Central memory CD8-positive, alpha-beta T cell (primary cell): ENCODE measurements around the gene C1orf74.
"Not testable (repeated sequence)": the region's sequence is repeated elsewhere in the genome, so short reads cannot be mapped to it uniquely, and the experiment has no call there.

Experiments
- ATAC-seq: fragments of 150-1000 bp; cut with Tn5 transposase; replicated peaks from 2 replicates; pipeline ENCODE4 v1.10.0; 2022; ENCODE audit warnings: mild to moderate bottlenecking, moderate FRiP score, moderate number of reproducible peaks; ENCODE audit not compliant: poor library complexity, severe bottlenecking; ENCODE audit errors: extremely low read depth
- DNase-seq, 2 donors: peaks; one replicate each; pipeline ENCODE4 v3.0.0; 2021; ENCODE audit warnings: low spot score in 2 of 2
- H3K27ac Mint-ChIP-seq: one replicate; pipeline ENCODE4 v1.8.0; 2022; ENCODE audit warnings: low read depth, mild to moderate bottlenecking, moderate library complexity, mixed read lengths
- H3K27me3 Mint-ChIP-seq: one replicate; pipeline ENCODE4 v1.8.0; 2022; ENCODE audit warnings: mixed read lengths
- H3K36me3 Mint-ChIP-seq: one replicate; pipeline ENCODE4 v1.8.0; 2022; ENCODE audit warnings: mild to moderate bottlenecking, moderate library complexity, mixed read lengths; ENCODE audit not compliant: insufficient read depth
- H3K4me1 Mint-ChIP-seq: one replicate; pipeline ENCODE4 v1.8.0; 2022; ENCODE audit warnings: mixed read lengths
- H3K4me3 Mint-ChIP-seq: one replicate; pipeline ENCODE4 v1.8.0; 2022; ENCODE audit warnings: mild to moderate bottlenecking, moderate library complexity, mixed read lengths
- H3K9me3 Mint-ChIP-seq: one replicate; pipeline ENCODE4 v1.8.0; 2022; ENCODE audit warnings: mixed read lengths

C1orf74 gene

DNA sequence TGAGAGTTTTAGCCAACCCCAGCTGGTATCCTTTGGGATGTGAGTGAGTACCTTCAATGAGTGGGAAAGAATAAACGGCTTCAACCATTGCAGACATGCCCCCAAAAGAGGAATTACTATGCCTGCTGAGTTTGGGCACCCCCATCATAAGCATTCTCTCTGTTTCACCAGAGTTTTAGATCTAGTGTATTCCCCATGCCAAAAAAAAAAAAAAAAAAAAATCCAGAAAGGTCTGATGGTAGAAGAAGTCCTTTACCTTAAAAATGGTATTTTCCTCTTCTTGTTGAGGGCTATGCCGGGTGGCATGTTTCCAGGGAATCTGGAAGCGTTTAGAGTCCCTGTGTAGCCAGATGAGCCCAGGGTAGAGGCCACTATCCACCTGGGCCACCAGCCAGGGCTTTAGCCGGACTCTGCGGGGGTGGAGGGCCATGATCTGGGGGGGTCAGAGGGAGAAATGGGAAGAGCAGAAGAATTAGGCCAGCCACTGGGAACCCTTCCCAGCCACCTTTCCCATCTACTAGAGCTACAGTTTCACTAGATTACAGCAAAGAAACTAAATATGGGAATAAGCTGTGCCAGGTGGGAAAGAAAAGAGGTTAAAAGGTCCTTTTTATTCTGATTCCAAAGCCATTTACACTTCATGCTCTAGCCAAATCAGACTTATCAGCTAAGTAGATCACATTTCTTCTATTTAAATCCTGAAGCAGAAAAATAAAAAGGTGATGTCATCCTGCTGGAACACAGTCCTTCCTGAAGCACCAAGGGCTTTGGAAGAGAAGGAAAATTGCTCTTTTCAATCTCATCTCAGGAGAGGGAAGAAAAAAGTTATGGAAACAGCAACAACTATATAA lies 16.9 kb upstream of the C1orf74 start:
- Mint-ChIP-seq H3K4me3 (no peak overlapping the region), H3K27ac (no peak overlapping the region), H3K36me3 (peaks cover 2% of the 10 kb centered on the region), H3K9me3 (no peaks in the 10 kb centered on the region), H3K27me3 (no peaks in the 10 kb centered on the region), H3K4me1 (peaks cover 10% of the 10 kb centered on the region)
- DNase-seq (no peak), ATAC-seq (no peak)

DNA sequence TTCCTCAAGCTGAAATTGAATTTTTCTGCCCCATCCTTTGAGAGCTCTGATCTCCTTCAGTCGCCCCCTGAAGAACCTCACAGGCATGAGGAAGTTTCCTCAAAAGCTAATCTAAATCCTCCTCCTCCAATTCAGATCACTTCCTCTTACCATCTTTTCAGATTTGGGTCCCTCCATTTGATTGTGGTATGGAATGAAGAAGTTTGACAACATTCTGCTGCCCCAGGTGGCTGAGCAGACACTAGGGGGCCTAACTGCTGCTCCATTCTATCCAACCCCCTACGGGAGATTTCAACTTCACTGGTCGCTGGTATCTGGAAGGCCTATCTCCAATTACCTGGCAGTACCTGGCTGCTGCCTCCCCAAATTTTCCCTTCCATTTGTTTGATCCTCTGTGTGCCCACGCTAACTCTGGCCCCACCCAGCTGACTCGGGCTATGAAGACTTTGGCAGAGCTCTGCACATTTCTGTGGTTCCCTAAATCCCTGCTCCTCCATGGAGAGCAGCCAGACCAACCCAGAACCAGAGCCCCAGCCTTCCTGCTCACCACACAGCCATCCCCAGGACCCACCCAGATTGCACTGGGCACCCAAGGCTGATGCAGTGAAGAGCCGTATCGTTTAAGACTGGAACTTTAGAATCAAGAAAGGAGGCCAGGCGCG lies 13.8 kb upstream of the C1orf74 start:
- no peak overlapping the region for H3K4me3 Mint-ChIP-seq
- DNase-seq (no peak), ATAC-seq (no peak)
- no peak overlapping the region for H3K27ac Mint-ChIP-seq
- peaks cover 31% of the 10 kb centered on the region for H3K27me3 Mint-ChIP-seq
- H3K9me3 Mint-ChIP-seq = no peaks in the 10 kb centered on the region
- H3K36me3 Mint-ChIP-seq = no peaks in the 10 kb centered on the region
- H3K4me1 Mint-ChIP-seq = no peaks in the 10 kb centered on the region

DNA sequence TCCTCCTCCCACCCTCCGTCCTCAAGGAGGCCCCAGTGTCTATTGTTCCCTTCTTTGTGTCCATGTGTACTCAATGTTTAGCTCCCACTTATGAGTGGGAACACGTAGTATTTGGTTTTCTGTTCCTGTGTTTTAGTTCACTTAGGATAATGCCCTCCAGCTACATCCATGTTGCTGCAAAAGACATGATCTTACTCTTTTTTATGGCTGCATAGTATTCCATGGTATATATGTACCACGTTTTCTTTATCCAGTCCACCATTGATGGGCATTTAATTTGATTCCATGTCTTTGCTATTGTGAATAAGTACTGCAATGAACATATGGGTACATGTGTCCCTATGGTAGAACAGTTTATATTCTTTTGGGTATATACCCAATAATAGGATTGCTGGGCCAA lies 9.4 kb upstream of the C1orf74 start:
- H3K27ac Mint-ChIP-seq, H3K4me1 Mint-ChIP-seq, H3K9me3 Mint-ChIP-seq, ATAC-seq, DNase-seq, H3K36me3 Mint-ChIP-seq, H3K4me3 Mint-ChIP-seq: not testable (repeated sequence)
- peaks cover 65% of the 10 kb centered on the region for H3K27me3 Mint-ChIP-seq

DNA sequence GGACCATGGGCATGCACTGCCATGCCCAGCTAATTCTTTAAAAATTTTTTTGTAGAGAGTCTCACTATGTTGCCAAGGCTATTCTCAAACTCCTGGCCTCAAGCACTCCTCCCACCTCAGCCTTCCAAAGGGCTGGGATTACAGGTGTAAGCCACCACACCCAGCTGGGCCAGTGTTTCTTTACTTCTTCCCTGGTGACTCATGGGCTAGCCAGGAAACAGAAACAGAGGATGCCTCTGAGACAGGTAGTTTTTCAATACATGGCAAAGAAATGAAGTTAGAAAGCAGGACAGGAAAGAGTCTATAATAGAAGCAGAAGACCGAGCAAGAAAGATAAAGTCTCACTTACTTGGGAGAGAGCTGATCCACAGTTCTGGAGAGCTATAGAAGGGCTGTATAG lies 7.6 kb upstream of the C1orf74 start:
- Mint-ChIP-seq H3K36me3 (no peaks in the 10 kb centered on the region), H3K4me3 (no peak overlapping the region), H3K27me3 (peaks cover 77% of the 10 kb centered on the region), H3K9me3 (no peaks in the 10 kb centered on the region), H3K4me1 (no peaks in the 10 kb centered on the region), H3K27ac (no peak overlapping the region)
- DNase-seq (no peak), ATAC-seq (no peak)

DNA sequence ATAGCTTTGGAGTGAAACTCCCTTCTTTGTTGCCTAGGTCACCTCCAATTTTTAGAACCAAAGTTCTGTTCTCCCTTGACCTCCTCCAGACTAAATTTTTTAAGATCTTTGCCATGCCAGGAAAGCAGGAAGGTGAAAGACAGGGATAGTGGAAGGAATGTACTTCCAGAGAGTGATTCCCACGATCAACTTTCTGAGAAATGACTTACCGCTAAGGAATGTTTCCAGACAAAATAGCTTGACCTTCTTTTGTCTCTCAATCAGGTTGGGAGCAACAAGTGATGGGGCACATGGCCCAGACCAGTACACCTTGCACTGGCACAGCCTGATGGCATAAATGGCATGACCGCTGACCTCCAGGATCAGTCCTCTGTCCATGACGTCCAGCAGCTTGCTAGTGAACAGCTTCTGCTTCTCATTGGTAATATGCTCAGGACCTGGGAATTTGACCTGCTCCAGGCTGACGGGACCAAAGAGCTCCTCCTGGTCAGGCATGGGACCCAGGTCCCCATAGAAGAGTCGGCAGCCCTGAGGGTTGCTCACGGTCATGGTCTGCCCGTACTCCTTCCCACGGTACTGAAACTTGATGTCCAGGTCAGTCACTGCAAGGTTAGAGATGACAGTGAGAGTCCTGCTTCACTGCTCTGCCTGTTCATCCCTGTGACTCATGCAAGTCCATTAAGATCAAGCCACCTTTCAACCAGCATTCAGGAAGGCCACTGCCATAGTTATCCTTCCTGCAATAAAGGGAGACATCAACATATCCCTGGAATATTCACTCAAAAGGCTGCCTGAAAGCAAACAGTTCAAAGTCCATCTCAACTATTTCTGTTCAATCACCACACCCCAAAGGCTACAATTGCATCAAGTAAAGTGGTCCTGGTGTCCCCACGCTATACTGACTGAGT lies 6.2 kb upstream of the C1orf74 start:
- Mint-ChIP-seq H3K27me3 (peaks cover 70% of the 10 kb centered on the region), H3K4me3 (no peak overlapping the region), H3K4me1 (no peaks in the 10 kb centered on the region), H3K36me3 (no peaks in the 10 kb centered on the region), H3K9me3 (no peaks in the 10 kb centered on the region), H3K27ac (no peak overlapping the region)
- ATAC-seq = no peak
- DNase-seq = no peak

DNA sequence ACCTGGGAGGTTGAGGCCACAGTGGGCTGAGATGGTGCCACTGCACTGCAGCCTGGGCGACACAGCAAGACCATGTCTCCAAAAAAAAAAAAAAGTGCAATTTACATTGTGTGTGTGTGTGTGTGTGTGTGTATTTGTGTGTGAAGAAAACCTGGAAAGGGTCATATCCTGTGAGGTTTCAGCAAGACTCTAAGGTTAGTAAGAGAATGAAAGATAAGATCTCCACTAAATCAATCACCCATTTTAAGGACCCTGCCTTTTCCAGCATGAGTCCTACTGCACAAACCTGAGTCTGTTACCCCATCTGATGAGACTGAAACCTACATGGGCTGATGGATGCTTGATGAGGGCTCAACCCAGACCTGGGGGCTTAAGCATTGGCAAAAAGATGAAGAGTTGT lies 4.9 kb upstream of the C1orf74 start:
- Mint-ChIP-seq H3K36me3 (peaks cover 7% of the 10 kb centered on the region), H3K4me3 (no peak overlapping the region), H3K27ac (no peak overlapping the region), H3K9me3 (no peaks in the 10 kb centered on the region), H3K27me3 (peaks cover 58% of the 10 kb centered on the region), H3K4me1 (peaks cover 8% of the 10 kb centered on the region)
- no peak for ATAC-seq
- no peak for DNase-seq

DNA sequence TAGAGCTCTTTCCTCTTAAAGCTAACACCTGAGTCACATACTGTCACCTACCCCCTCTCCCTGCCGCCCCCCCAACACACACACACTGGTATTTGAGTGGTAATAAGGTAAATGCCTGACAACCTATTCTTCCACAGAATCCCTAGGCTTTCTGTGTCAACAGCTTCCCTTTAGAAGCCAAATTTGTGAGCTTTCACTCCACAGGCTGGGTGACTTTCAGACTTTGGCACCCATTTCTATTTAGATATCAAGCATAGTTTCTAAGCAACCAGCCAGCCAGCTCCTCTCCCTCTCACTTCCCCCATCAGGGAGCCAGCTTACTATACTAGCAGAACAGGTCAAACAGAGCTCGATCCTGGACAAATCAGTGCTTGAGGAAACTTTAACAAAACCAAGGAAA lies 3.2 kb upstream of the C1orf74 start:
- H3K27me3 Mint-ChIP-seq = peaks cover 41% of the 10 kb centered on the region
- H3K36me3 Mint-ChIP-seq = peaks cover 11% of the 10 kb centered on the region
- peaks cover 18% of the 10 kb centered on the region for H3K4me1 Mint-ChIP-seq
- ATAC-seq = no peak
- H3K9me3 Mint-ChIP-seq = no peaks in the 10 kb centered on the region
- no peak overlapping the region for H3K4me3 Mint-ChIP-seq
- no peak for DNase-seq
- H3K27ac Mint-ChIP-seq = no peak overlapping the region

DNA sequence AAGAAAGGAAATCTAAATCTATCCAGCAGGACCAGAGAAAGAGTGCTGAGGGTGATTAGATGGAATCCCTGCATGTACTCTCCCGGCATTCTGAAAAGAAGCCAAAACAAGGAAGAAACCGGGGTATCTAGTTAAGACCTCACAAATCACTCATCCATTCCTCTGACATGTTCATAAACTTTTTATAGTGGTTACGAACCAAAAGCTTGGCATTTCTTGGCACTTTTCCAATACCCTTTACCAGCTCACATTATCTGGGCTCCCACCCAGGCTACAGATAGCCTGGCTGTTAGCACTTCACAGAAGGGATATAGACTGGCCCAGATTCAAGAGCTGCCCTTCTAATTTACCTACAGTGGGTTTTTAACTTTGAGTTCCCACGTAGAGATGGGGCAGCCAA lies 1.8 kb upstream of the C1orf74 start:
- Mint-ChIP-seq H3K4me1 (peaks cover 18% of the 10 kb centered on the region), H3K4me3 (no peak overlapping the region), H3K9me3 (no peaks in the 10 kb centered on the region), H3K27ac (no peak overlapping the region), H3K36me3 (peaks cover 16% of the 10 kb centered on the region), H3K27me3 (peaks cover 27% of the 10 kb centered on the region)
- no peak for DNase-seq
- ATAC-seq = no peak

DNA sequence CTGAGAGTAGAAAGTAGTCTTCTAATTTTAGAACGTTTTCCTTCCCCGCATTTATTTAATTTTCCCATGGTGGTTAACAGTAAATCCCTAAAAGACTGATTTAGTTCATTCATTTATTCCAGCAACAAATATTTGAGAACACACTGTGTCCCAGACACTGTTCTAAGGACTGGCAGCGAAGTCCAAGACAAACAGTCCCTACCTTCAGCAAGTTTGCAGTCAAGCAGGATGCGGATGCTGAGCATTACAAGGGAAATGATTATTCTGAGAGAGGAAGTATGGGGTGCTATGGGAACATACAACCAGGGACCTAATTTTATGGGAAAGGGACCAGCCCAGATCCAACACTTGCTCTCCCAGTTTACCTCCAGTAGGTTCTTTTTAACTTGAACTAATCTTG lies 1.2 kb upstream of the C1orf74 start:
- Mint-ChIP-seq H3K27me3 (peaks cover 21% of the 10 kb centered on the region), H3K27ac (peak overlapping the region; percentile 98), H3K4me1 (peaks cover 18% of the 10 kb centered on the region), H3K4me3 (no peak overlapping the region), H3K9me3 (no peaks in the 10 kb centered on the region), H3K36me3 (peaks cover 16% of the 10 kb centered on the region)
- DNase-seq (no peak), ATAC-seq (no peak)

DNA sequence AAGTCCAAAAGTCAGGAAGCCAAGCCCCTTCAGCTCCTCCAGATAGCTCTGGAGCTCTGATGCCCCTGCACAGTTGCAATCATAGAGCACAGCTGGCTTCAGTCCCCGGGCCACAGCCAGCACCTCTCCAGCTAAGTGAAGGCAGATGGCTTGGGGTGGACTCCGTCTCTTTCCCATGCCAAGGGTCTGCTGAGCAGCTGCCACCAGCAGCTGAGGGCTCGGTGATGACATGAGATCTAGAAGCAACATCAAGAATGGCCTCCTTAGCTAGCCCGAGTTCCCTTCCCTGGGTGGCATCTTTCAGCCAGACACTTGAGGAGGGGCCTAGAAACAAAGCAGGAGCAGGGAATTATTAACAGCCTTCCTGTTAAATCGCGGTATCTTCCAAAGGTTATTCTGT lies 973 bp downstream of the C1orf74 start:
- H3K36me3 Mint-ChIP-seq = peaks cover 36% of the 10 kb centered on the region
- no peak for ATAC-seq

DNA sequence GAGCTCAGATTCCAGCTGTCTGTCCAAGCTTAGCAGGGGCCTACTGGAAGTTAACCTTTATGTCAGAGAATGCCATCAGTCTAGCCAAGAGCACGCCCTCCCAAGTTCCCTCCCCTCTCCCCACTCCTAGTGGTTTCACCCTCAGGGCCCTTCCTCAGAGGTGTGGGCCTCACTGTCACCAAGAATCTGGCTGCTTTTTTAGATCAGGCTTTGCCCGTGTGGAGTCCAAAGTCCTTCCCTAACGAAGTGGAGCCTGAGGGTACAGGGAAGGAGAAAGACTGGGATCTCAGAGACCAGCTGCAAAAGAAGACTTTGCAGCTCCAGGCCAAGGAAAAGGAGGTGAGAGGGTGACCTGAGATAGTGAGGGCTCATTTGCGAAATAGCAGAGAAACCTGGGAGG lies 4.1 kb downstream of the C1orf74 start:
- ATAC-seq = no peak
- Mint-ChIP-seq H3K27me3 (no peaks in the 10 kb centered on the region), H3K36me3 (peaks cover 66% of the 10 kb centered on the region), H3K4me3 (no peak overlapping the region), H3K4me1 (peaks cover 25% of the 10 kb centered on the region), H3K9me3 (no peaks in the 10 kb centered on the region), H3K27ac (no peak overlapping the region)
- DNase-seq = no peak

More for the DNA sequence above, 973 bp downstream of the C1orf74 start:
- Mint-ChIP-seq H3K4me3 (peak overlapping the region; percentile 86), H3K27ac (peak overlapping the region; percentile 98), H3K4me1 (peaks cover 18% of the 10 kb centered on the region), H3K27me3 (peaks cover 12% of the 10 kb centered on the region), H3K9me3 (no peaks in the 10 kb centered on the region)
- DNase-seq = no peak

DNA sequence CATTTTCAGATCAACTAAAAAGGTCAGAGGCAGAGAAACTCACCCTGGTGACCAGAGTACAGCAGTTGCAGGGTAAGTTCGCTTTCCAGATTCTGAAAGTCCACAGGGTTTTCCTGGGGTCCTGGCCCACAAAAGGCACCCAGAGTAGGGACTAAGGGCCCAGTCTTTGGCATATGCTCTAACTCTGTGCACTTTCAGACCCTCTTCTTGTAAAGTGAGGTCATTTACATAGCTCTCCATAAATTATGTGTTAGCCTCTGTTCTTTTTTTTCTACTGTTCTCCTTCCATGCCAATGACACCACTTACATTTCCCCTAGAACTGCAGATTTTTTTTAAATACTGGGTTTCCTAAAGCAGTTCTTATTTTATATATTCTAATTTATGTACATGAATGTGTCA lies 6.3 kb downstream of the C1orf74 start:
- ATAC-seq = no peak

More for the DNA sequence above, 6.3 kb downstream of the C1orf74 start:
- Mint-ChIP-seq H3K36me3 (peaks cover 72% of the 10 kb centered on the region), H3K4me1 (peaks cover 7% of the 10 kb centered on the region), H3K4me3 (no peak overlapping the region), H3K27ac (no peak overlapping the region), H3K27me3 (no peaks in the 10 kb centered on the region), H3K9me3 (no peaks in the 10 kb centered on the region)
- no peak for DNase-seq
